GM20431 (cell line): Measurements from ENCODE around the gene KLHL15.

Source experiments
- in situ Hi-C: fragments of 300-500 bp; cut with MseI, MboI; formaldehyde crosslinking; loops from one replicate; pipeline ENCODE4 v1.15.0; 2020; ENCODE audit warnings: low sequenced_read_pairs; ENCODE audit not compliant: unreplicated experiment

The KLHL15 gene

GRCh38 chrX:23954396-23954795, 72.6 kb downstream of the KLHL15 start:
- in situ Hi-C loops = no loop called here

DNA sequence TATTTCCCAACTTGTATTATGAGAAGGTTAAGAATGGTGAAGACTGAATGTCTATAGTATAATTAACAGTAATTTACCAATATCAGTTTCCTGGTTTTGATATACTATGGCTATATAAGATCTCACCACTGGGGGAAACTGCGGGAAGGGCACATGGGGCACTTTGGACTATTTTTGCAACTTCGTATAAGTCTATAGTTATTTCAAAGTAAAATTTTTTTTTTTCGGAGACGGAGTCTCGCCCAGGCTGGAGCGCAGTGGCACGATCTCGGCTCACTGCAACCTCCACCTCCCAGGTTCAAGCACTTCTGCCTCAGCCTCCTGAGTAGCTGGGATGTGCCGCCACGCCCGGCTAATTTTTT, 73.1 kb downstream of the KLHL15 start:
- in situ Hi-C loops = no loop called here

DNA sequence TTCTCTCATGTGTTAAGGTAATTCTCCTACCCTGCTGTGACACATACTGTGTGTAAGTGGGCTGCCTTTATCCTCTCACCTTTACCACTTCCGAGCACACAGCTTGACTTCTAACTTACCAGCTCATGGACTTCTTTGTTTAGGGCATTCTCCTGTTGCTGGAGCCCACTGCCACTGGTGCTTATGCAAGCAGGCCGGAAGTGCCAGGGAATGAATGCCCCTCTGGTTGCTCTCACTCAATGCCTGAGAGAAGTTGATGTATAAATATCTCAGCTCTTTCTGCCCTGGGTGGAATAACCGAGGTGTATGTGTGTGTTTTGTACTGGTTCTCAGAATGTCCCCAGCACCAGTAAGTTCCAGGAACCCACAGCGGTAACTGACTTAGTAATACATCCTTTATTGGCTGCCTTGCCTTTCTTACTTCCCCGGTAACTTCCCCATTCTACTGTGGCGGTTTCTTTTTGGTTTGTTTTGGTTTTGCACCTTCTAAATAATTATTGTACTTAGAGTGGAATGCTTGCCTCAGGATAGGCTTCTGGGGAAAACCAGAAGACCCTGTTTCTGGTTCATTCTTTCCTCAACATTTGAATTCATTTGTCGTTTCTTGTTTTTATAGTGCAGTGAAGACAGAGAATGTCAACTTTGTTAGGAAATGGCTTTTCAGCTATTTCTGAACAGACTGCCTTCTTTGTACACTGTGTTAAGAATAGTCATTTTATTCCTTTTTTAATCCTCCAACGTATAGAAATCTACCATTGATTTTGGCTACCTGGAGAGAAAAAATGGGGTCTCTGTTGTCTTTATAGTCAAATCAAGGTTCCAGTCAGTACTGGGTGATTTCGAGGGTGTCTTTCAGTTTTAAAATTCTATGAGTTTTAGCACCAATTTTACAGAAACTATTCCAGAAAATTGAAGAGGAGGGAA, 73.7 kb downstream of the KLHL15 start:
- in situ Hi-C loops = no loop called here

GRCh38 chrX:23952391-23952790, 74.6 kb downstream of the KLHL15 start:
- in situ Hi-C loops = no loop called here

DNA sequence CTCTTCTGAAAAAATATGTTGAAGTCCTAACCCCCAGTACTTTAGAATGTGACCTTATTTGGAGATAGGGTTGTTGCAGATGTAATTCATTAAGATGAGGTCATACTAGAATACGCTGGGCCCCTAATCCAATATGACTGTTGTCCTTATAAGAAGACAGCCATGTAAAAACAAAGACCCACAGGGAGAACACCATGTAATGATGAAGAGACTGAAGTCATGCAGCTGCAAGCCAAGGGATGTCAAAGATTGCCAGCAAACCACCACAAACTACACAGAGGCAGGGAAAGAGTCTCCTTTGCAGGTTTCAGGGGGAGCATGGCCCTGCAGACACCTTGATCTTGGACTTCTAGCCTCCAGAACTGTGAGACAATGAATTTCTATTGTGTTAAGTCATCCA, 81.8 kb downstream of the KLHL15 start:
- in situ Hi-C loops = no loop called here

DNA sequence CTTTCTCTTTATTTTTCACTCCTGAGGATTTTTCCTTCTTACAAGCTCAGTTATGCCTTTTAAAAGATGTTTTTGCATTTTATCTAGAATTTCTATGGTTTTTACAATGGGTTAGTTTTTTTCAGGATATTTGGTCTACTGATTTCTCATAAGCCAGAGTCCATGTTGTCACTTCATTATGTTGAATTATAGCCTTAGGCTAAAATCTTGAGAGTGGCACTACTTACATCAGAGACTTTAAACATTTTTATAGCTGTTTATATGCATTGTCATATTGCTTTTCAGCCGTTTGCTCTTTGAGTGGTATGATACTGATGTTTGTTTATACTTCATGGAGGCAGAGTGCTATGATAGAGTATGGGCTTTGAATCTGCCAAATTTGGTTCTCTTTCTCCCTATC, 82.8 kb downstream of the KLHL15 start:
- in situ Hi-C loops = no loop called here

GRCh38 chrX:23939203-23939602, 87.8 kb downstream of the KLHL15 start:
- in situ Hi-C loops = no loop called here

DNA sequence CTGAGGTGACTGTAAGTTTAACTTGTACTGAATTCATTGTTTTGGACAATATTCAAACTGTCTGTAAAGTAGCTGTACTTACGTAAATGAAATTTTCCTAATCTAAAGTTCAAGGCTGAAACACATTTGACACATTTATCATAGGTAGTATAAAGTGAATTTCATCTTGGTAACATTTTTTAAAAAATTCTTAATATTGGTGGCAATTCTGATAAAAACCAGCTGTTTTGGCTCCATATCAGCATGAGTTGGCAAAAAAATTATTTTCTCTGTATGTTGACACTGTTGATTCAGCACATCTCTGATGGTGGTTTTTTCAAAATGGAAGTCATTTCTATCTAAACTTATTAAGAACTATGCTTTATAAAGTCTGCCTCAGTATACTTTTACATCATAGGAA, 88.3 kb downstream of the KLHL15 start:
- in situ Hi-C loops = no loop called here

DNA sequence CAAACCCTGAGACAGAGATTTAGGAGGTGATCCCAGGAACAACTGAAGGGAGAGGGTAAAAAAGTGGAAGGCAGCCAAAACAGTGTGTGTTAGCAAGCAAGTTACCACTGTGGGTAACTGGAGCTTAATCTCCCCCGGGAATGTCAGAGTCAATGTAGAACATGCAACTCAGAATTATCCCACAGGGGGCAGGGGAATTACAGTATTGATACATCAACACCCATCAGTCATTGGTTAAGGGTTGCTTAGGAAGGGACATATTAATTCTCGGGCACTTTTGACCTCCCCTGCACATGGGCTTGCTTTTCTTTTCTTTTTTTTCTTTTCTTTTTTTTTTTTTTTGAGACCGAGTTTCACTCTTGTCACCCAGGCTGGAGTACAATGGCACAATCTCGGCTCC, 89.9 kb downstream of the KLHL15 start:
- in situ Hi-C loops = no loop called here

GRCh38 chrX:23936180-23936579, 90.8 kb downstream of the KLHL15 start:
- in situ Hi-C loops = no loop called here

- in situ Hi-C loops = no loop called here
These were observed 91.9 kb downstream of the KLHL15 start for GRCh38 chrX:23935106-23935505.
